ENCODE data around the gene SHTN1.

DNA sequence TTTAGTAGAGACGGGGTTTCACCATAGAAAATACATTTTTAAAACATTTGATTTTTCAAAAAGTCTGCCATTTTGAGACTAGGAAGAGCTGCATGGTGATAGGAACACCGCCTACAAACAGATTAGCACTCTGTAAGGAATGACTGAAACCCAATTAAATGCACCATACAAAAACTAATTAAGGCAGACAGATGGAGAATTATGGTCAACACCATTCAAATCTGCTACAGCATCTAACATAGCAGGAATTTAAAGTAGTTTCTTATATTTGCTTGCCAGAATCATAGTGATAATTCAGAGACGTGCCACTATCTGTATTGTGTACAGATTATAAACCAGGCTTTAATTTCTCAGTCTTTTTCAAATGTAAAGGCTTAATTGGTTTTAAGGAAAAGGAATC lies 87.5 kb downstream of the SHTN1 start:
- TF ChIP-seq CTCF (conservative IDR thresholded peaks at IDR 0.05 in 1 of 2, IDR thresholded peaks at IDR 0.05 in 1 of 2; ENCODE audit: extremely low read depth in 1 of 2, insufficient read depth in 1 of 2, low read depth in 1 of 2, low read length in 2 of 2) = no peak
- TF ChIP-seq EZH2 (IDR thresholded peaks at IDR 0.05; ENCODE audit: borderline replicate concordance, low read length) = no peak

Measured in mammary epithelial cell (primary cell).